K562 (cell line): ENCODE measurements around the gene PSME1. TPM values are rescaled to one million over a fixed set of nuclear protein-coding genes. Genes with fewer than 3 reads are reported as not detected.

Experiments
- C11orf30 ChIP-seq: fragments of 450-650 bp; IDR thresholded peaks from 2 replicates; pipeline ENCODE4 v1.6.1; 2016; ENCODE audit warnings: low read depth, mild to moderate bottlenecking
- CHCHD3 ChIP-seq: fragments of 250-450 bp; sonication (Bioruptor Pico); IDR thresholded peaks from 2 replicates; pipeline ENCODE4 v2.1.2; 2022; ENCODE audit warnings: mild to moderate bottlenecking
- CHD4 ChIP-seq: fragments of 200-600 bp; sonication (generic); IDR thresholded peaks from 3 replicates; pipeline ENCODE4 v1.6.1; 2012; ENCODE audit warnings: low read depth, mild to moderate bottlenecking, mixed read lengths, low read length, inconsistent platforms; ENCODE audit not compliant: insufficient read depth, insufficient replicate concordance, poor library complexity, severe bottlenecking
- CXXC5 ChIP-seq: fragments of 250-450 bp; sonication (Bioruptor Pico); IDR thresholded peaks from 2 replicates; pipeline ENCODE4 v1.8.0; 2022; ENCODE audit warnings: inconsistent platforms, mild to moderate bottlenecking, moderate library complexity
- HMG20B ChIP-seq: fragments of 250-450 bp; sonication (Bioruptor Pico); IDR thresholded peaks from 2 replicates; pipeline ENCODE4 v1.5.0; 2021; ENCODE audit warnings: mild to moderate bottlenecking
- MAFG ChIP-seq: fragments of 450-650 bp; conservative IDR thresholded peaks from 2 replicates; pipeline ENCODE4 v1.6.1; 2016; ENCODE audit warnings: missing genetic modification characterization, missing compliant biosample characterization
- MGA ChIP-seq: fragments of 450-650 bp; IDR thresholded peaks from 2 replicates; pipeline ENCODE4 v1.6.1; 2016; ENCODE audit warnings: mild to moderate bottlenecking, moderate library complexity
- STAT6 ChIP-seq: sonication (generic); formaldehyde crosslinking; IDR thresholded peaks from 2 replicates; pipeline ENCODE4 v1.8.1; 2023; ENCODE audit warnings: mild to moderate bottlenecking, missing genetic modification reagents
- TCF3 ChIP-seq: sonication (generic); formaldehyde crosslinking; IDR thresholded peaks from 2 replicates; pipeline ENCODE4 v1.4.0; 2020; ENCODE audit warnings: mild to moderate bottlenecking, missing genetic modification reagents
- ZNF174 ChIP-seq: fragments of 250-450 bp; sonication (Bioruptor Pico); IDR thresholded peaks from 2 replicates; pipeline ENCODE4 v1.4.0; 2020; ENCODE audit warnings: mild to moderate bottlenecking
- ZNF561 ChIP-seq: fragments of 450-650 bp; formaldehyde crosslinking; conservative IDR thresholded peaks from 2 replicates; pipeline ENCODE4 v1.4.0; 2020; ENCODE audit warnings: mild to moderate bottlenecking, moderate library complexity
- polyA plus RNA-seq, 8 experiments: library from polyadenylated mRNA; depleted of rRNA in 4 of 8; stranded (reverse) in 5 of 8; unstranded in 3 of 8; fragments of >200 nt; fragmentation: Nextera tagmentation in 2 of 8; fragmentation: Illumina TruSeq in 1 of 8; extraction: Ambion mirVana in 2 of 8; extraction: Trizol in 1 of 8; gene quantifications; 2 replicates each; pipeline versions ENCODE4 v1.2.1 to v1.2.3, GENCODE V29; 2011 to 2014; ENCODE audit warnings: inconsistent platforms in 1 of 8, missing spikeins in 1 of 8
- total RNA-seq, 7 experiments: library from RNA; depleted of rRNA in 6 of 7; stranded (reverse); fragments of >200 nt in 6 of 7; fragmentation: Illumina TruSeq in 2 of 7; extraction: Trizol in 2 of 7; gene quantifications; 2 replicates each; pipeline versions ENCODE4 v1.2.1 to v1.2.3, GENCODE V29; 2011 to 2021; ENCODE audit warnings: low replicate concordance in 1 of 7
- TF ChIP-seq, protein P1 (sequence below): fragments of 250-450 bp; sonication (Bioruptor Pico); IDR thresholded peaks from 2 replicates; pipeline ENCODE4 v1.4.0; 2020; ENCODE audit warnings: mild to moderate bottlenecking

Gene PSME1
- total and polyA plus RNA-seq, 9 of the 15 experiments (the other 6 are each of a cell fraction or from before 2014, with no cell fraction given) = 20.3 to 180 (median 67.5) TPM

- TF ChIP-seq, protein P1, sequence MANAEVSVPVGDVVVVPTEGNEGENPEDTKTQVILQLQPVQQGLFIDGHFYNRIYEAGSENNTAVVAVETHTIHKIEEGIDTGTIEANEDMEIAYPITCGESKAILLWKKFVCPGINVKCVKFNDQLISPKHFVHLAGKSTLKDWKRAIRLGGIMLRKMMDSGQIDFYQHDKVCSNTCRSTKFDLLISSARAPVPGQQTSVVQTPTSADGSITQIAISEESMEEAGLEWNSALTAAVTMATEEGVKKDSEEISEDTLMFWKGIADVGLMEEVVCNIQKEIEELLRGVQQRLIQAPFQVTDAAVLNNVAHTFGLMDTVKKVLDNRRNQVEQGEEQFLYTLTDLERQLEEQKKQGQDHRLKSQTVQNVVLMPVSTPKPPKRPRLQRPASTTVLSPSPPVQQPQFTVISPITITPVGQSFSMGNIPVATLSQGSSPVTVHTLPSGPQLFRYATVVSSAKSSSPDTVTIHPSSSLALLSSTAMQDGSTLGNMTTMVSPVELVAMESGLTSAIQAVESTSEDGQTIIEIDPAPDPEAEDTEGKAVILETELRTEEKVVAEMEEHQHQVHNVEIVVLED = no peak
- peak; percentile 42; the same call in 1 of the 2 replicates for TF ChIP-seq C11orf30
- TF ChIP-seq HMG20B (CRISPR knock-in tag) = no peak
- peak; percentile 45 for TF ChIP-seq CXXC5
- no peak for TF ChIP-seq MGA
- no peak for TF ChIP-seq CHCHD3 (CRISPR knock-in tag)
- TF ChIP-seq MAFG (tag) = no peak
- no peak for TF ChIP-seq ZNF174 (CRISPR knock-in tag)
- TF ChIP-seq STAT6 = no peak
- no peak for TF ChIP-seq TCF3 (CRISPR knock-in tag)
- no peak for TF ChIP-seq ZNF561 (CRISPR knock-in tag)
- TF ChIP-seq CHD4 = no peak
These were observed 5.3 kb downstream of the PSME1 start, which contains the start of gene EMC9 (continued) for GRCh38 chr14:24141097-24141880.
